Sigmoid colon (tissue), 4 donors: ENCODE measurements around the gene FOXD1.

Experiments used
- CTCF ChIP-seq, 4 experiments: fragments of 450-650 bp in 3 of 4; fragments of 200-600 bp in 1 of 4; IDR thresholded peaks; one replicate each; pipeline ENCODE4 v1.5.1; 2016 to 2019; ENCODE audit warnings: antibody characterized with exemption in 4 of 4, mild to moderate bottlenecking in 3 of 4, moderate library complexity in 2 of 4
- POLR2AphosphoS5 ChIP-seq, 4 donors: sonication (generic); formaldehyde crosslinking; IDR thresholded peaks; one replicate each; pipeline ENCODE4 v1.6.1; 2017; ENCODE audit warnings: antibody characterized with exemption in 4 of 4

GRCh38 chr5:73440262-73440661 is 8.3 kb downstream of the FOXD1 start:
- TF ChIP-seq CTCF (IDR thresholded peaks at IDR 0.05): no peak
- TF ChIP-seq POLR2AphosphoS5 (IDR thresholded peaks at IDR 0.05): no peak
